ENCODE measurements around the gene CRADD.
"Not testable (repeated sequence)": the region's sequence is repeated elsewhere in the genome, so short reads cannot be mapped to it uniquely, and the experiment has no call there.

The CRADD gene

DNA sequence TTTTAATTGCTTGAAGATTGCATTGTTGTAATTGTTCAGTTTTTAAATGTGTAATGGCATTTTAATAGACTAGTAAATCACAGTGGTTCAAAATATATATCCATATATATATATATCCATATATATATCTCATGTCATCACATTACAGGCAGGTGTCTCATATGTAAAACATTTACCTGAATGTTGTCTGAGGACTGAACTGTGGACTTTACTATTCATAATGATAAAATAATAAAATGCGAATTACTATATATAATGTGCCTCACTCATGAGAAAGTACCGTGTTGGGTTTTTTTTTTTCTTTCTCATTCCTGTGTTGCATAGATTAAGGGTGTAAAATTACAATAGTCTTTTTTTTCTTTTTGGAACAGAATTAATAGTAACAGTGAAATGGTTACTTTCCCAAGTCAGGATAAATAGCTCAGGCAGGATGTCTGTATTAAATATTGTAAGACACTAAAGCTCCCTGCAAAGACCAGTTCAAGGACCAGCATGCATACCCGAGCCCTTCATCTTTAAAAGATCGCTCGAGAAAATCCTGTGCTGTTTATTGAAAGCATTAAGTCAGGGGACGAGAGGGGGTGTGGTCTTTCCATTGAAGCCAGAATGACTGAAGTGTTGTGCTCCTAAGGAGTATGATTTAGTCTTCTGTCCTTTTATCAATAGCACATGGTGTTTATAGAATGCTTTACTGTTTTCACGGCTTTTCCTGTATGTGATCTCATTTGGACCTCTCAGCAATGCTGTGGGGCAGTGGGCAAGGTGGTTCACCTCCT lies 173.5 kb downstream of the CRADD start:
- no peak for DNase-seq

DNA sequence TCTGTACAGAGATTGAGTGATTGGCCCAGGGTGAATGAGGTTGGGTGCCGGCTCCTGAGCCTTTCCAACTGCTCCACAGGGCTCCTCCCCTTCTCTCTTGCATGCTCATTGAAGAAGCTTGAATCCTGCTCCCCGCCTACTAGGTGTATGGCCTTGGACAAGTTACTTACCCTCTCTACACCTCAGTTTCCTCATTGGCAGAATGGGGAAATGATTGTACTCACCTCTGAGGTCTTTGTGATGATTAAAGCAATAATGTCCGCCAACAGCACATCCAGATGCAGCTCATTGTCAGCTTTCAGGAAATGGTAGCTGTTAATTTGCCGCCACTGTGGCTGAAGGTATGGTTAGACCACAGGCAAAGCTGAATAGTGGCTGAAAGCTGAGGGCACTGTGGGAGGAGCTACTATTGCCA lies 174.1 kb downstream of the CRADD start:
- DNase-seq: no peak

DNA sequence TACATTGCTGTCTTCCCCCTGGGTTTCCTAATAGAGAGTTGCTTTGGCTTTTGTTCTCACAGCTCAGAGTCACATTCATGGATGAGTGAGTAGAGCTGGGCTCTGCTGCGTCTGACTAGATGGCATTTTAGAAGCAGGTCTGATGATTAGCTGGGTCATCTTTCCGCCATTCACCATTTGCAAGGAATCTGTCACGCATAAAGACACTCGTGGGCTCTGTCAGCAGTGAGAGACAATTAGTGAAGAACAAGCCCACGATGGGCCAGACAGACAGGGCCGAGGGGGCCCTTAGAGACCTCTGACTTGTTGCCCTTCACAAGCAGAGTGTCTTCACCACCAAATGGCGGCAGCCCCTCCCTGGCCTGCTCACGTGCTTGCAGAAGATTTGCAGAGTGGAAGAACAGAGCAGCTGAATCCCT lies 175.0 kb downstream of the CRADD start:
- no peak for DNase-seq

DNA sequence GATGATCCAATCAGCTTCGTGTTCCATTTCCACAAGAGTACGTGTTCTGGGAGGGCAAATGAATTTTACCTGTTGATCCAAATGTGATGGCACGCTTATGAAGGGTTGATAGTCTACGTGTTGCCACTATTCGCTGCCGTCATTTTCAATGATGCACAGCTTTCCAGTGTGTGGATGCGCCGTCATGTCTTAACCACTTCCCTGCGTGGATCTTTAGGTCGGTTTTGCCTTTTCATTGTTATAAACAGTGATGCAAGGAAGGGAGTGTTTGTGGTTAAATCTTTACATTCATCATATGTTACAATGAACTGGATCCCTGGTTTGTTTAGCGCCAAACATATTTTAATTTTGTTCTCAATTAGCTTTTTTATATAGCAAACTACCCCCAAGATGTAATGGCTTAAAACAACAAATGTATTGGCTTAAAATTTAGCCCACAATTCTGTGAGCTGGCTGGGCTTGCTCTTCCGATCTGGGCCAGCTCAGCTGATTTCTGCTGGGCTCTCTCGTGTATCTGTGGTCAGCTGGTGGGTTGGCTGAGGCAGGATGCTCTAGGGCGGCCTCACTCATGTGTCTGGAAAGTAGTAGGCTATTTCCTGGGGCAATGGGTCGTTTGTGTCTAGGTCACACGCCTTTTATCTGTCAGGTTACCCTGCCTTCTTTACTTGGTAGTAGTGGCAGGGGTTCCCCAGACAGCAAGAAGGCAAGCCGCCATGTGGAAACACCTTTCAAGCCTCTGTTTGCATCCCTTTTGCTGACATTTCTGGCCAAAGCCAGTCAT lies 176.7 kb downstream of the CRADD start:
- DNase-seq: no peak

DNA sequence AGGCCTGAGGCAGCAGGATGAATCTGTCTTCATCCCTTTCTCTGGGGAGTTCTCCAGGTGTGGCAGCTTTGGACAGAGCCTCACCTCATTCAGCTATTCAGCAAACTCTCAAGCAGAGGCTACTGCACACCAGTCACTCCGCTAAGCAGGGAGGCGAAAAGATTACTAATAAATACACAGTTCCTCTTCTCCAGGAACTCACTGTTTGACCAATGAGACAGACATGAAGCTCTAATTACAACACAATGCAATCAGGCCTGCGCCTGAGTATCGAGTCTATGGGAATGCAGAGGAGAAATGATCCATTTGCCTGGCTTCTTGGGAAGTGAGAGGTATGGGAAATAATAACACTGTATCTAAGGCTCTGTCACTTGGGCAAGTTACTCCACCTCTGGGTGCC lies 178.1 kb downstream of the CRADD start:
- no peak for DNase-seq

DNA sequence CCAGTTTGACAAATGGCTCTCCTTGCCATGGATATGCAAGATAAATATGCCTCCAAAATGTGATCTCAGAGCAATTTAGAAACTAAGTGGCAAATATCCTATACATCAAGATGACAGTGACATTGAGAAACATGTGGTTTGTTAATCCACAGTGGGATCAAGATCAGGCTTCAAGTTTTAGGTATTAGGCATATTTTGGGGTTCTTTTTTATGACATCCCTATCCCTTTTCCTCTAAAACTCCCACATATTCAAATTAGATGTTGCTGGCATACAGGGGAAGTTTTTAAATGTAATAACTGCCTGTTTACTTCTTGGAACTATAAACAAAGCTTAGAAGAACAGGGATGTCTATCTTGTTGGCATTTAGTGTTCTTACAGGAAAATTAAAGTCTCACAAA lies 179.4 kb downstream of the CRADD start:
- no peak for DNase-seq

DNA sequence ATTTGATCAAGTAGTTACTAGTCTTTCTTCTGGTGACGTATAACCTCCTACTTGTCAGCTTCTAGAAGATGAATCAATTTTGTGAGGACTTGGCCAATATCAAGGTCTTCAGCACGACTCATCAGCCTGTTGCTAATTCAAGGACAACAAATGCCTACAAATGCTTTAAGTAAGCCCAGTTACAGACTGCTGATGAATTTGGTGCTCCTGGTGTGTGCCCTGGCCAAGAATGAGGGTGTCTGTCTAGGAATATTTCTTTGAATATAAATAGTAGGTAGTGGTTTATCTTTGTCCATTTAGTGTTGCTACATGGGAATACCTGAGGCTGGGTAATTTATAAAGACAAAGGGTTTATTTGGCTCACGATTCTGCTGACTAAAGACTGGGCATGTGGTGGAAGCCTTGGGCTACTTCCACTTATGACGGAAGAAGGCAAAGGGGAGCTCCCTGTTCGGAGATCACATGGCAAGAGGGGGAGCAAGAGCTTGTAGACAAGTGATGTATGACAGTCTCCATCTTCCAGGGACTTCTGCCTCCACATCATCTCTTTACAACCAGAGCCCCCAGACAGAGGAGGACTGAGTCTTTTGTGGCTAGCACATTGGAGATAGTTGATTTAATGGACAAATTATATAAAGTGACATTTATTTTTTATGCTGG lies 180.2 kb downstream of the CRADD start:
- DNase-seq: no peak

DNA sequence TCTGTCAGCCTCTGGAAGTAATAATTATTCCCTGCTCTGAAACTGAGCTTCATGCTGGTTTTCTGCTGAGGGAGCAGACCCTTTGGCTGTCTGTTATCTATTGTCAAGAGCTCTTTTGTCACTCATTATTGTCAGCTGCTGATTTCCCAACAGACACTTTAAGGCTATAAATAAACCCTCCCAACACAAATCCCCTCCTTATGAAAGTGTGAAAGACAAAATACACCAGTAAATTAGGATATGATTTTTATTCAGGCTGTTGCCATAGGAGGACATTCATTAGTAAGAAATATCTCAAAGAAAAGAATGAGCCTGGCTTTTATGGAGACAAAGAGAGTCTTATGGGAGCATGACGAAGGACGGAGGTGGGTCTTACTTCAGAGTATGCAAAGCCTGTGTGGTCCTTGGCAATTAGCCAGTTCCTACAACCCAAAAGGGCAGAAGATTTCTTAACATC lies 180.8 kb downstream of the CRADD start:
- DNase-seq: no peak

DNA sequence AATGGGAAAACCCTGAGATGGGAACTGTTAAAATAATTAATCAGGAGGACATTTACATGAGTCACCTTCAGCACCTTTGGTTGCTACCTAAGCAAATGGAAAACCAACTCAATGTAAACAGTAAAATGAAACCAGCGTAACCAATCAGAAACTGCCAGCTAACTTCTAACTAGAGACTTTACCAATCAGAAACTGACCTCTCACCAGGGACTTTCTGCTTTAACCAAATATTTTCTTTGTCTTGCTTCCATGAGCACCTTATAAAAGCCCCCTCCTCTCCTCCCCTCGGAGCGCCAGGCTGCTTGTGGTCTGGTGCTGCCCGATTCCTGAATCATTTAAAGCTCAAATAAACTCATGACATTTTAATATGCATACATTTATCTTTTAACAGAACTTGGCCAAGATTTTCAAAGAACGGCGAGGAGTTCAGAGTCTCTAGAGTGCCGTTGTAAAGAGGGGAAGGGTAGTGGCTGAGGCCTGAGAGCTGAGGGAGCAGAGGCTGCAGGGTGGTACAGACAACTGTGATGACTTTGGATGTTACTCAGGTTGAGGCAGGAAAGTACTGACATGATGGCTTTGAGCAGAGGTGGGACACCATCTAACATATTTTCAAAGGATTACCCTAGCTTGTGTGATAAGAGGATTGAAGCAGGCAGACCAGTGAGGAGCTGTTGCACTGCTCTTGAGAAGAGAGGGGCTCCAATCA lies 183.6 kb downstream of the CRADD start:
- no peak for DNase-seq

DNA sequence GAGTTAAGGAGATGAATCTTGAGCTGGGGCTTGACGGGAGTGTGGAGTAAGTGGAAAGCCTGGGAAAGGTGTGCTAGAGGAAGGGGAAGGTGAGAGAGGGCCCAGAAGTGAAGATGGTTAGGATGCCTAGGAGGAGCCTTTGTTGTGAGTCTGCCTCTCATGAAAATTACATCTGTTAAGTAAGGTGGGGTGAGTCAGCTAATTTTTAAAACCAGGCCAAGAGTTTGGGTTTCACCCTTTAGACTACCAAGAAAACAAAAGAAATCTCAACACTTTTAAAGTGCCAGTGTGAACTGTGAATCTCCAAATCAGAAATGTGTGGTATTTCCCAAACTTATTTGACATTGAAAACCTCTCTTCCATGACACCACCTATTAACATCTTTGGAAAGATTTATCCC lies 185.2 kb downstream of the CRADD start:
- no peak for DNase-seq

DNA sequence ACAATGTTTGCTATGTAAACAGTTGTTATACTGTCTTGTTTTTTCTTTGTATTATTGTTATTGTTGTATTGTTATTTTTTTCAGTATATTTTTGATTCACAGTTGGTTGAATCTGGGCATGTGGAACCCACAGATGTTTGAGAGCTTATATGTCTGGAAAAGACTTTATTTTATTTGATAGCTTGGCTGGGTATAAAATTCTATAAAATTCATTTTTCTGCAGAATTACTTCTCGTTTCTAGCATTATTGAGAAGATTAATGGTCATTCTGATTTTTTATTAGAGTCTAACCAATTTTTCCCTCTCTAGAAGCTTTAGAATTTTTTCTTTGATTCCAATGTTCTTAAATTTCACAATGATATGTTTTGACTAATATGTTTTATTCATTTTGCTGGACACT lies 188.6 kb downstream of the CRADD start:
- no peak for DNase-seq

DNA sequence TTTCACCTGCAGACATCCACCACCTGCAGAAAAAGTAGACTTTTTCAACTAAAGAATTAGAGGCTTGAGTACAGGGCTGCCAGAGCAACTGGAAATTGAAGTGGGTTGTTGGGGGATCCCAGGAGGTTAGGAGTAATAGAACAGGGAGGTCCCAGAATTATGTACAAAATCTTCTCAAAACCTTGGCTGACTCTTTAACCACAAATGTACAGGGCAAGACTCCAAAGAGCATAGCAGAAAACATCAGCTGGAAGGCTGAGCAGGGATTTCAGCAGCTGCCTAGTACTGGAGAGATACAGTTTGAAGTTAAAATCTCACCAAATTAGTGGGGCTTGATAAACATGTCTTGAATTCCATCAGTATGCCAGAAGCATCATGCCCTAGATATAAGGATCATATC lies 191.6 kb downstream of the CRADD start:
- DNase-seq: no peak

DNA sequence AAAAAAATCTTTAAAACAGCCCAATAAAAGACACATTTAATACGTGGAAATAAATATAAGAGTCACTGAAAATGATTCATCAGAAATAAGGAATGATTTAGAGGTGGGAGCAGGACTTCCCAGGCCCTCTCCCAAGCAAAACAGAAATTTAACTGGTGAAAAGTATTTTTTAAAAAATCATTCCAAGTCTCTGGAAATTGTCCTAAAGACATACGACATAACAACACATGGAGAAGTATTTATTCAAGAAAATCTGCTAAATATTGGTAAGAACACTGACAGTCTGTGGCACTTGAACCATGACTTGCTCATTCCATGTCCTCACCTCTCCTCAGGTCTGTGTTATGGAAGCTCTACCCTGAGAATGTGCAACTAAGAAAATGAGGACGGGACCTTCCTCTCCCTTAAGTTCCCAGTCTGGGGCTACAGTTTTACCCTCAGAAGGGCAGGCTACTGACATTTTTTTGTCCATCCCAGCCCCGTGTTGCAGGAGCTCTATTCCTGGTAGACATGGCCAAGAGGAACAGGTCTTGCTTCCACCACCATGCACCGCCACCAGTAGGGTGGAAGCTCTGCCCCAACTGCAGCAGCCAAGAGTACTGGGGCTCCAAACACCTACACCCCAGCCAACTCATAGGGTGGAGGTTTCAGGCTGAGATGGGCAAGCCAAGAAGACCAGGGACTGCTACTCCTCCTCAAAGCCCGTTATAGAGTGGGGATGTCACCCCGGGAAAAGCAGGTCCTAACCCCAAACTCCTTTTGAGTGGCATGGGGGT lies 193.0 kb downstream of the CRADD start:
- DNase-seq: no peak

DNA sequence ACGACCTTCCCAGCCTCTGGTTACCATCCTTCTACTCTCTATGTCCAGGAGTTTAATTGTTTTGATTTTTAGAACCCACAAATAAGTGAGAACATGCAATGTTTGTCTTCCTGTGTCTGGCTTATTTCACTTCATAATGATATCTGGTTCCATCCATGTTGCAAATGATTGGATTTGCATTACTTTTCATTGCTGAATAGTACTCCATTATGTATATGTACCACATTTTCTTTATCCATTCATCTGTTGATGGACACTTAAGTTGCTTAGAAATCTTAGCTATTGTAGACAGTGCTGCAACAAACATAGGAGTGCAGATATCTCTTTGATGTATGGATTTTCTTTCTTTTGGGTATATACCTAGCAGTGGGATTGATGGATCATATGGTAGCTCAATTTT lies 194.4 kb downstream of the CRADD start:
- not testable (repeated sequence) for DNase-seq

DNA sequence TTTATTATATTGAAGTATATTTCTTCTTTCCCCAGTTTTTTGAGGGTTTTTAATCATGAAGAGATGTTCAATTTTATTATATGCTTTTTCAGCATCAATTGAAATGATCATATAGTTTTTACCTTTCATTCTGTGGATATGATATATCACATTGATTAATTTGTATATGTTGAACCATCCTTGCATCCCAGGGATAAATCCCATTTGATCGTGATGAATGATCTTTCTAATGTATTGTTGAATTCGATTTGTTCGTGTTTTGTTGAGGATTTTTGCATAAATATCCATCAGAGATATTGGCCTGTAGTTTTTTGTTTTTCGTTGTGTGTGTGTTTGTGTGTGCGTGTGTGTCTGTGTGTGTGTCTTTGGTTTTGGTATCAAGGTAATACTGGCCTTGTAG lies 196.4 kb downstream of the CRADD start:
- DNase-seq: no peak

DNA sequence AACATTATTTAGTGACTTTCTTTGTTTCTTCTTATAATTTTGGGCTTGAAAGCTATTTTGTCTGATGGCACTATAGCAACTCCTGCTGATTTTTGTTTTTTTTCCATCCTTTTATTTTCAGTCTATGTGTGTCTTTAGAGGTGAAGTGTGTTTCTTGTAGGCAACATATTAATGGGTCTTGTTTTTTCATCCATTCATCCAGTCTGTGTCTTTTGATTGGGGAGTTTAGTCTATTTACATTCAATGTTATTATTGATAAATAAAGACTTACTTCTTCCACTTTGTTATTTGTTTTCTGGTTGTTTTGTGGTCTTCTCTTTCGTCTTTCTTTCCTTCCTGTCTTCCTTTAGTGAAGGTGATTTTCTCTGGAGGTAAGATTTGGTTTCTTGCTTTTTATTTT lies 198.0 kb downstream of the CRADD start:
- DNase-seq: no peak

DNA sequence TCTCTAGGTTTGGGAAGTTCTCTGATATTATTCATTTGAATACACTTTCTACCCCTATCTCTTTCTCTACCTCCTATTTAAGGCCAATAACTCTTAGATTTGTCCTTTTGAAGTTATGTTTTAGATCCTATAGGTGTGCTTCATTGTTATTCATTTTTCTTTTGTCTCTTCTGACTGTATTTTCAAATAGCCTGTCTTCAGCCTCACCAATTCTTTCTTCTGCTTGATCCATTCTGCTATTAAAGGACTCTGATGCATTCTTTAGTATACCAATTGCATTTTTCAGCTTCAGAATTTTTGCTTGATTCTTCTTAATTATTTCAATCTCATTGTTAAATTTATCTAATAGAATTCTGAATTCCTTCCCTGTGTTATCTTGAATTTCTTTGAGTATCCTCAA lies 199.2 kb downstream of the CRADD start:
- DNase-seq: no peak

DNA sequence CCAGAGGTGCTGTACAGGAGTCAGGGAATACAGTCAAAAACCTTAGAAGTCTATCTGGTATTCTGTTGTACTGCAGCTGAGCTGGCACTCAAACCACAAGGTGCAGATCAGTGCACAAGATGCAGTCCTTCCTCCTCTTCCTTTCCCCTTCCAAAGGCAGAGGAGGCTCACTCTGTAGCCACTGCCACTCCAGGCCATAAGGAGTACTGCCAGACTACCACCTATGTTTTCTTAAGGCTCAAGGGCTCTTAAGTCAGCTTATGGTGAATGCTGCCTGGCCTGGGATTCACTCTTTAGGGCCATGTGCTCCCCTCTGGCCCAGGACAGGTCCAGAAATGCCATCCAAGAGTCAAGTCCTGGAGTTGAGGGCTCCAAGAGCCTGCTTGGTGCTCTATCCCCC lies 200.3 kb downstream of the CRADD start:
- no peak for DNase-seq

DNA sequence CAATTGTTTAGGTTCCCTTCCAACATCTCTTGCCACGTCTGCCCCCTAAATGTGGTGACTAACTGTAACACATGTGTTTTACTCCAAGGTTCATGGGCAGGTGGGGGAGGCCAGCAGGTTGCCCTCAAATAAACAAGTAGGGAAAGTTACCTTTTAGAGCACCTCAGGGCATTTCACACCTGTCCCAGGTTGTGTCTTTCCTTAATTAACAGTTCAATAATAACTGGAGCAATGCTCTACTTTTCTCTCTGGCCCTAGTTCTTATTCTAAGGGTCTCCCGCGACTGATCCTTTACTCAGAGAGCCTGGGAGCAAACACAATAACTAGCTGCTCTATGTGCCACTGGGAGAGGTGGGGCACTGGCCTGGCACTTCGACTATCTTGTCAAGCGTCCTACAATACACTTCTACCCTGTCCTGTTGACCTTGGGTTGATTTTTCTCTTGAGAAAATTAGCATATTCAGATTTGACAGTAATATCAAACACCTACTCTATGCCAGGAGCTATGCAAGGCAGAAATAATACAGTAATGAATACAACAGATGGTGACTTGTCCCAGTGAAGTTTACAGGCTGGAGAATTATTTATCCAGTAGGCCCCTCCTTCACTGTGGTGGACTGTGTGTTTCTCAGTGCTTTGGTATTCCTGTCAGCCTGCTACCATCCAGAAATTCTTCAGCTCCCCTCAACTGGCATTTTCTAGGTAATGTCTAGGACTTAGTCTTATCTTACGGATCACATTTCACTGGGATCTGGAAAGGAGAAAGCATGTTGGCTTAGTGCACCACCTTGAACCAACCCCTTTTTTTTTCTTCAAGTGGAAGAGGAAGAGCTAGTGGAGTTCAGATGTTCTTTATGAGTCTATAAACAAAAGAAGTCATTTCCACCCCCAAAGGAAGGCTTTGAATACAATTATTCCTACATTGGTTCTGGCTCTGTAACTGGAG lies 202.6 kb downstream of the CRADD start:
- DNase-seq: no peak

DNA sequence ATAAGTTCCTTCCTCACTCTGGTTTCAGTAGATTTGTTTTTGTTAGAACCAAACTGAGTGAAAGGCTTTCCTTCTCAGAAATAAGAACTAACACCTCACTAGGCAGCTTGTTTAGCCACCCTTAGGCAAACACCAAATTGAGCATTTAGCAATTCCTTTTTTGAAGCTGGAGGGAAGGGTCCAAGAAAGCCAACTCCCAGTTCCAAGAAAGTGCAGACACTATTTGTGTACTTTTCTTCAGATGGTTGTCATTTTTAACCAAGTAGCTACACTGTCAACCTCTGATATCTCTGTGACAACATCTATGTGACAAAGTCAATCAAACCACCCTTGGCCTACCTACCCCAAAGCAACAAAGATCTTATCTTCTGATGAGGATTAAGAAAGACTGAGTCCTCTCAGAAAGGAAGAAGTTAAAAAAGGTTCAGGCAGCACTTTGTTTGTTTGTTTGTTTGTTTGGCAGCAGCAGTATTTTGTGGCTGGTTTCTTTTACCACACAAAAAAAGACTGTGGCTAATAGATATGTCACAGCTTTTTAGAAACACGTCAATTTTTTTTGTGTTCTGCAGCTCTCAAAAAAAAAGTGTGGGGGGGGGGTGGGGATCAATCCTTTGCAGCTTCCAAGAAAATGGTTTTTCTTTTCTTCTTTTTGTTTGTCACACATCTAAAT lies 203.8 kb downstream of the CRADD start:
- DNase-seq: no peak

DNA sequence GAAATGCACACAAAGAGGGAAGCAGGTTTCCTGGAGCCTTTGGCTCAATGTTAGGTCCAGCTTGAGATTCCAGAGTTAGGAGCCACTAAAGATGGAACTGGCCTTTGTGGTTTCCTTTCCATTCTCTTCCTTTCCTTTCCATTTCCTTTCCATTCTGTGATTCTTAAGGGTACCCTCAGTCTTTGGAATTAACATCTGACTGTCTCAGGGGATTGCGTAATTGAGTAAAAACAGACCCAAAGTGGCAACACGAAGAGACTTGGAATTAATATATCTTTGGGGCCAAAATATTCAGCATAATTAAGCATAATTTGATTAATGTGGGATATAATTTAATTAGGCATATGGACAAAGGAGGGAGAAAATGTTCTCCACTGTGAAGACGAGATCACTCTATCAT lies 205.6 kb downstream of the CRADD start:
- DNase-seq: no peak
